ENCODE measurements around the gene PHC2.

The PHC2 gene

DNA sequence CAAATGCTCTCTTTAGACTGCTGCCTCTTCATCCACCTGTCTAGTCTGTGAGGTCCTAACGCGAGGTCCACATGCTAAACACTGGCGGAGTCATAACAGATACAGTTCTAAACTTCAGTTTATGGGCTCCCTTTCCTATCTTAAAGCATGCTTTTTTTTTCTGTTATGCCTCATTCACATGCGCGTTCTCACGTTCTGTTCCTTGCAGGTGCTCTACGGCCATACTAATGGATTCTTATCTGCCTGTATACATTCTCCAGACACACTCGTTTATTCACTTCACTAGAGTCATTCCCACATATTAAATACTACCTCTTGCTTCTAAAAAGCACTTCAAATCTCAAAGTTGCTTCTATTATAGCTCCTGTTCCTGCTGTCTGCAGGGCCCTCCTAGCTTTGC, 38.7 kb downstream of the PHC2 start:
- no peaks in the 10 kb centered on the region for H3K27me3 ChIP-seq (replicated peaks; ENCODE audit: insufficient read depth, low read length)
- no peak overlapping the region for H2AFZ ChIP-seq (ENCODE audit: low read length)
- DNase-seq = no peak
- no peaks in the 10 kb centered on the region for H3K36me3 ChIP-seq (replicated peaks; ENCODE audit: insufficient read depth, low read length)
- no peak overlapping the region for H3K27ac ChIP-seq (ENCODE audit: low read length)
- no peaks in the 10 kb centered on the region for H3K9me3 ChIP-seq (replicated peaks; ENCODE audit: insufficient read depth, low read length)
- TF ChIP-seq, protein P1, sequence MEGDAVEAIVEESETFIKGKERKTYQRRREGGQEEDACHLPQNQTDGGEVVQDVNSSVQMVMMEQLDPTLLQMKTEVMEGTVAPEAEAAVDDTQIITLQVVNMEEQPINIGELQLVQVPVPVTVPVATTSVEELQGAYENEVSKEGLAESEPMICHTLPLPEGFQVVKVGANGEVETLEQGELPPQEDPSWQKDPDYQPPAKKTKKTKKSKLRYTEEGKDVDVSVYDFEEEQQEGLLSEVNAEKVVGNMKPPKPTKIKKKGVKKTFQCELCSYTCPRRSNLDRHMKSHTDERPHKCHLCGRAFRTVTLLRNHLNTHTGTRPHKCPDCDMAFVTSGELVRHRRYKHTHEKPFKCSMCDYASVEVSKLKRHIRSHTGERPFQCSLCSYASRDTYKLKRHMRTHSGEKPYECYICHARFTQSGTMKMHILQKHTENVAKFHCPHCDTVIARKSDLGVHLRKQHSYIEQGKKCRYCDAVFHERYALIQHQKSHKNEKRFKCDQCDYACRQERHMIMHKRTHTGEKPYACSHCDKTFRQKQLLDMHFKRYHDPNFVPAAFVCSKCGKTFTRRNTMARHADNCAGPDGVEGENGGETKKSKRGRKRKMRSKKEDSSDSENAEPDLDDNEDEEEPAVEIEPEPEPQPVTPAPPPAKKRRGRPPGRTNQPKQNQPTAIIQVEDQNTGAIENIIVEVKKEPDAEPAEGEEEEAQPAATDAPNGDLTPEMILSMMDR (IDR thresholded peaks at IDR 0.05; ENCODE audit: low read length) = no peak
- no peak for TF ChIP-seq EZH2 (optimal IDR thresholded peaks at IDR 0.05; ENCODE audit: low read depth, low read length)
- no peak for TF ChIP-seq EZH2phosphoT487 (IDR thresholded peaks at IDR 0.05; ENCODE audit: low read length)
- H3F3A ChIP-seq (ENCODE audit: insufficient read depth, low read length) = no peaks in the 10 kb centered on the region
- no peak overlapping the region for H3K4me3 ChIP-seq (ENCODE audit: low read length)
- peaks cover under 1% of the 10 kb centered on the region for H3K4me1 ChIP-seq (ENCODE audit: low read length)
- no peak overlapping the region for H3K9ac ChIP-seq (ENCODE audit: low read length)
- H3K79me2 ChIP-seq (ENCODE audit: low read length) = no peaks in the 10 kb centered on the region
- H3K9me2 ChIP-seq (replicated peaks; ENCODE audit: insufficient read depth, low read length) = no peaks in the 10 kb centered on the region
- H4K20me1 ChIP-seq (ENCODE audit: insufficient read depth, low read length) = no peaks in the 10 kb centered on the region
- no peak overlapping the region for H3K4me2 ChIP-seq (ENCODE audit: low read depth, low read length)

DNA sequence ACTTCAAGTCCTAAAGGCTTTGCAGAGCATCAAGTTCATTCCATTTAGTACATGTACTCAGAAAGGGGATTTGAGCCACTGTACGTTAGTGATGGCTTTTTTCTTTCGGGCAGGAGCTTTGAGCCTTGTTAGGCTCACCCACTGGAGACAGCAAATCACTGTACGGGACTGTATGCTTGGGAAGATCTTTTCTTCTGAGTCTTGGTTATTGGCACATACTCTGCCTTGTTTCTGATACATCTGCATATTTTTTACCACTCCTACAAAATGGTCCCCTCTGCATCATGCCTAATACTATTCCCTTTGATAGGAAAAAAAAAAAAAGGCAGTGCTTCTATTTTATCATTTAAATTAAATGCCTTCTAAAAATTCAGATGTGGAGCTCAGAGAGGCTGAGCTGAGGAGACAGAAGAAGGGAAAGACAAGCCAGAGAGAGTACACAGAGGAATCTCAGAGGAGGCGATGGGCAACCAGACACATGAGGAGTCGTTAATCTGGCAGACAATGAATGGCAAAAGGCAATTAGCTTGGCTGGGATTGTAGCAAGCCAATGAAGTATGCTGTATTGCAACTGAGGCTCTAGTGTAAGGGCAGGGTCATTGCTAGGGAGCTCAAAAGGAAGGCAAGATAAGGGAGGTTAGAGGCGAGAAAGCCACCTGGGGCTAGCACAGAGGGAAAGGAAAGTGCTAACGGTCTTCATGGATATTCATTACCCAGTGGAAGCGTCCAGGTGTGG, 39.4 kb downstream of the PHC2 start:
- Histone ChIP-seq H3K27me3 (replicated peaks; ENCODE audit: insufficient read depth, low read length) (no peaks in the 10 kb centered on the region), H3K36me3 (replicated peaks; ENCODE audit: insufficient read depth, low read length) (no peaks in the 10 kb centered on the region), H2AFZ (ENCODE audit: low read length) (no peak overlapping the region), H3K4me2 (ENCODE audit: low read depth, low read length) (no peak overlapping the region), H3K4me1 (ENCODE audit: low read length) (no peaks in the 10 kb centered on the region), H3K79me2 (ENCODE audit: low read length) (no peaks in the 10 kb centered on the region), H3K27ac (ENCODE audit: low read length) (no peak overlapping the region), H3K9ac (ENCODE audit: low read length) (no peak overlapping the region), H3F3A (ENCODE audit: insufficient read depth, low read length) (no peaks in the 10 kb centered on the region), H3K4me3 (ENCODE audit: low read length) (no peak overlapping the region), H3K9me2 (replicated peaks; ENCODE audit: insufficient read depth, low read length) (no peaks in the 10 kb centered on the region), H4K20me1 (ENCODE audit: insufficient read depth, low read length) (no peaks in the 10 kb centered on the region), H3K9me3 (replicated peaks; ENCODE audit: insufficient read depth, low read length) (no peaks in the 10 kb centered on the region)
- DNase-seq = no peak
- TF ChIP-seq EZH2phosphoT487 (IDR thresholded peaks at IDR 0.05; ENCODE audit: low read length) (no peak), EZH2 (optimal IDR thresholded peaks at IDR 0.05; ENCODE audit: low read depth, low read length) (no peak)
- TF ChIP-seq, protein P1 (IDR thresholded peaks at IDR 0.05; ENCODE audit: low read length) = no peak

DNA sequence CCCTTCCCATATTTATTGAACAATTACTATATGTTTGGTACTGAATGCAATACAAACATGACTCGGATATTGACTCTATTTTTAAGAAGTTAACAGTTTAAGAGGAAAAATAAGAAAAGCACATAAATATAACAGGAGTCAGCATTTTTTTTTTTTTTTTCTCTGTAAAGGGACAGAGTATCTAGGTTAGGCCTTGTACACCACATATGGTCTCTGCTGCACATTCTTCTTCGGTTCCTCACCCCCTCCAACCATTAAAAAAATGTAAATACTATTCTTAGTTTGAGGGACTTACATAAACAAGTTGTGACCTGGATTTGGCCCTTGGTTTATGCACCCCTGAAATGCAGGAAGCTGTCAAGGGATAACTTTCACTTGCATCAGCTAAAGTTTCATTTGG, 40.4 kb downstream of the PHC2 start:
- H4K20me1 ChIP-seq (ENCODE audit: insufficient read depth, low read length) = no peaks in the 10 kb centered on the region
- H3K9me3 ChIP-seq (replicated peaks; ENCODE audit: insufficient read depth, low read length) = no peaks in the 10 kb centered on the region
- H3K79me2 ChIP-seq (ENCODE audit: low read length) = no peaks in the 10 kb centered on the region
- H3K9ac ChIP-seq (ENCODE audit: low read length) = no peak overlapping the region
- H3K9me2 ChIP-seq (replicated peaks; ENCODE audit: insufficient read depth, low read length) = no peaks in the 10 kb centered on the region
- no peaks in the 10 kb centered on the region for H3K4me1 ChIP-seq (ENCODE audit: low read length)
- no peak overlapping the region for H3K27ac ChIP-seq (ENCODE audit: low read length)
- no peaks in the 10 kb centered on the region for H3K36me3 ChIP-seq (replicated peaks; ENCODE audit: insufficient read depth, low read length)
- no peaks in the 10 kb centered on the region for H3K27me3 ChIP-seq (replicated peaks; ENCODE audit: insufficient read depth, low read length)
- TF ChIP-seq, protein P1 (IDR thresholded peaks at IDR 0.05; ENCODE audit: low read length) = no peak
- no peak for DNase-seq
- no peak overlapping the region for H2AFZ ChIP-seq (ENCODE audit: low read length)
- H3K4me2 ChIP-seq (ENCODE audit: low read depth, low read length) = no peak overlapping the region
- no peaks in the 10 kb centered on the region for H3F3A ChIP-seq (ENCODE audit: insufficient read depth, low read length)
- no peak overlapping the region for H3K4me3 ChIP-seq (ENCODE audit: low read length)
